HG03097 (cell line): ENCODE results near the gene ECEL1.

Experiments
- ATAC-seq: cut with Tn5 transposase; IDR thresholded peaks from one replicate; pipeline ENCODE4 v1.9.1; 2021; ENCODE audit not compliant: unreplicated experiment, low FRiP score

ECEL1 gene

DNA sequence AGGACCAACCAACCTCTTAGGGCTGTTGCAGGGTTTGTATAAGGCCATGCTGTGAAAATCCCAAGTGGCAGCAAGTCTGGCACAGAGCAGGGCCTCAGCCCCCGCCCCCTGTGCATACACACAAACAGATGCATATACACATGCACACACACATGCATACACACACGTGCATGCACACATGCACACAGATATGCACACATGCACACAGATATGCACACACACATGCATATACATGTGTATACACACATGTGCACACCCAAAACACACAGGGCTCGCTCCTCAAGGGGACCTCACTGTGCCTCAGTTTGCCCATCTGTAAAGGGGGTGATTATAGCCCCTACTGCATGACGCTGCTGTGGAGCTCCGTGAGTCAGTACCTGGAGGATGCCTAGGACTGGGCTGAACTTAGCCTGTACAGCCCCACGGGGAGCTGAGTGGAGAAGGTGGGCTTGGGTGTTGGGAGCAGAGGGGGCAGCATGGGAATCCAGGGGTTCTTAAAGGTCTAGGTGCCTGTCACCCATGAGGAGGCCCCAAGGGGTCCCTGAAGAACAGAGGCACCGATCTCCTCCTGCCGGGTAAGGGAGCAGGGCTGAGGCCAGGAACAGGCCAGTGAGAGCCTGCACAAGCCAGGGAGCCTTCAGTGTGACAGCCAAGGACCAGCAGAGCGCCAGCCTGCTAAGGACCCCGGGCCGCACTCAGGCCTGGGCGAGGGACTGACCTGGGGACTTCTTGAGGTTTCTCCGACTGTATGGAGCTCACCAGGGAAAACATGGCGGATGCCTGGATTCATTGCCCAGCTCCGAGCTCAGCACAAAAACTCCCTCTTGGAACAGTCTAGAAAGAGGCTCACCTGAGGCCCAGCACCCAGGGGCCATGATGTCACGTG, 55.7 kb downstream of the ECEL1 start:
- ATAC-seq, result no peak
